Measurements from ENCODE around the gene TAPBPL.
"Not testable (repeated sequence)": the region's sequence is repeated elsewhere in the genome, so short reads cannot be mapped to it uniquely, and the experiment has no call there.

Gene TAPBPL, protein sequence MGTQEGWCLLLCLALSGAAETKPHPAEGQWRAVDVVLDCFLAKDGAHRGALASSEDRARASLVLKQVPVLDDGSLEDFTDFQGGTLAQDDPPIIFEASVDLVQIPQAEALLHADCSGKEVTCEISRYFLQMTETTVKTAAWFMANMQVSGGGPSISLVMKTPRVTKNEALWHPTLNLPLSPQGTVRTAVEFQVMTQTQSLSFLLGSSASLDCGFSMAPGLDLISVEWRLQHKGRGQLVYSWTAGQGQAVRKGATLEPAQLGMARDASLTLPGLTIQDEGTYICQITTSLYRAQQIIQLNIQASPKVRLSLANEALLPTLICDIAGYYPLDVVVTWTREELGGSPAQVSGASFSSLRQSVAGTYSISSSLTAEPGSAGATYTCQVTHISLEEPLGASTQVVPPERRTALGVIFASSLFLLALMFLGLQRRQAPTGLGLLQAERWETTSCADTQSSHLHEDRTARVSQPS
- 25.6 to 51.4 (median 38.4) reads per million in 4 donors for total RNA-seq

GRCh38 chr12:6451348-6452244 is at the start of gene TAPBPL:
TAPBPL (plus strand) TSS chr12:6452042; CDS start chr12:6452249, 207 bp downstream.
- DNase-seq = peak; percentile 75 to 88 (median 78)

GRCh38 chr12:6404390-6404789 is 47.5 kb upstream of the TAPBPL start:
- no peak for DNase-seq

DNA sequence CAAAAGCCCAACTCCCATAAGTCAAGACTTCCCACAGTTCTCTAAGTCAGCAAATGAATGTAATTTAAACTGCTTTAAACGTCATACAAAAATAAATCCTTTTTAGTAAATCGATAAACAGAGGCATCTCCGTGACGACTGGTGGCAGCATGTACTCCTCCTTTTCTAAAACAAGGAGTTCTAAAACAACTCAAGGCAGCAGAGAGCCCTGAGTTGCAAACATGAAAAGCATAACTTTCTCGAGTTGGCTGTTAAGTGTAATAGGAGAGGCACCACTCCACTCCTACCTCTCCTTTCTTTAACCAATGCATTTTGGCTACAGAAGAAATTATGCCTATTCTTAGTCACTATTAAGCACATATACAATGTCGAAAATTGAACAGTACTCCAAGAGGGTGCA is 45.9 kb upstream of the TAPBPL start:
- no peak for DNase-seq

GRCh38 chr12:6407236-6407954 is 44.4 kb upstream of the TAPBPL start:
- no peak for DNase-seq

GRCh38 chr12:6416596-6416995 is 35.2 kb upstream of the TAPBPL start:
- no peak for DNase-seq

GRCh38 chr12:6418796-6419195 is 33.0 kb upstream of the TAPBPL start:
- DNase-seq = no peak

GRCh38 chr12:6420364-6420763 is 31.5 kb upstream of the TAPBPL start:
- no peak for DNase-seq

- peak; percentile 53 to 89 (median 69) for DNase-seq
Observed at GRCh38 chr12:6423267-6424007, 28.4 kb upstream of the TAPBPL start.

DNA sequence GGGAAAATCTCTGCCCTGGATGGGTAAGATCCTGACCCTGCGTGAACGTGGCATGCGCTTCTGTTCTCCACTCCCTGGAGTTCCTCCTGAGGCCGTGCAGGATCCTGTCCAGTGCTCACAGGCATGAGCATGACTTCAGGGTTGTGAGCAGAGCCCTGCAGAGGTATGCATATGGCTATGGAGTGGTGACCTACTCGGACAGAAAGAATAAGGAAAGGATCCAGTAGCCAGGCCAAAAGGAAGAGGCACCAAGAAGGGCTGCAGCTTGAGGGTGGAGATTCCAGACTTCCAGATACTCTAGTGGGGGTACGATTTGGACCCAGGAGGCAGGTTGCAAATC is 27.9 kb upstream of the TAPBPL start:
- no peak for DNase-seq

DNA sequence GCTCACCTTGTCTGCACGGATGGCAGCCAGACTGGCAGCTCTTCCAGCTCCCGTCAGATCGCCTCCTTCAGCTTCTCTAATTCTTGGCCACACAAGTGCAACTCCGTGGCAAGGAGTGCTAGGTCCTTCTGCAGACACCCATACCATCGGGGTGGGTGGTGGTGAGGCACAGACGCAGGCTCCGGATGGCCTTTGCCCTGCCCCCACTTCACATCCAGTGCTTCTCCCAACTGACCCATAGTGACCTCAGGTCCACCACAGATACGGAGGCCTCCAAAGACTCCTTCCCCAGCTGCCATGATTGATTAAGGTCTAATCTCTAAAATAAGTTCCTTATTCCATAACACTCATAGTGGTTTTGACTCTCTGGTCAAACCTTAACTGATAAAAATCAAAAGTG is 27.0 kb upstream of the TAPBPL start:
- no peak for DNase-seq

DNA sequence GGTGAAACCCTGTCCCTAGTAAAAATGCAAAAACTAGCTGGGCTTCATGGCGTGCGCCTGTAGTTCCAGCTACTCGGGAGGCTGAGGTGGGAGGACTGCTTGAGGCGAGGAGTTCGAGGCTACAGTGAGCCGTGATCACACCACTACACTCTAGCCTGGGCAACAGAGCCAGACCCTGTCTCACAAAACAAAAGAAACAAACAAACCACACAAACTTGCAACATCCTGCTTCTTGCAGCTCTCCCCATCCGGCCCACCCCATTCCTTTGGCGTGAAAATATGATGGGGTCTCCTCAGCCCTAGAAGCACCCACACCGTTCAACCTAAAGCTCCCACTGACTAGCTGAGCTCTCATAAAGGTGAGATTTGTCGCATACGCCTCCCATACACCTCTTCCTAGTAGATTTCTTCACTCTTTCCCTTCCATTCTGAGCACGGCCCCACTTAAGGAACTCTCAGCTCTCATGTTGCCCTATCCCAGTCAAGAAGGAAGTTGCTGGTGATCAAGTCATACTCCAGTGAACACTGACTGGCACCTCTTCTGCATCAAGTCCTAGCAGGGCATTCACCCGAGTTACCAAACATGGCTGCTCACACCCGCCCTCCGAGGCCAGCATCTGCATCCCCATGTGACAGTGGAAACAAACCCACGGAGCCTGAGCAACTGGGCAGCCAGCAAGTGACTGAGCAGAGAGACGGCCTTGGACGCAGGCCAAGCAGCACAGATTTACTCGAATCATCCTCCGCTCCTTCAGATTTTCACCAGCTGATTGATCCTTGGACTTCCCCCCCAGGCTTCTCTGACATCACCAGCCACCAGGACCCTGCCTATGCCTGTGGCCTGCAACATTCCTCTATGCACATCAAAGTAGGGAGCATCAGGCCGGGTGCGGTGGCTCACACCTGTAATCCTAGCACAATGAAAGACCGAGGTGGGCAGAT is 26.0 kb upstream of the TAPBPL start:
- peak in 1 of 5 donors; percentile 44 for DNase-seq

DNA sequence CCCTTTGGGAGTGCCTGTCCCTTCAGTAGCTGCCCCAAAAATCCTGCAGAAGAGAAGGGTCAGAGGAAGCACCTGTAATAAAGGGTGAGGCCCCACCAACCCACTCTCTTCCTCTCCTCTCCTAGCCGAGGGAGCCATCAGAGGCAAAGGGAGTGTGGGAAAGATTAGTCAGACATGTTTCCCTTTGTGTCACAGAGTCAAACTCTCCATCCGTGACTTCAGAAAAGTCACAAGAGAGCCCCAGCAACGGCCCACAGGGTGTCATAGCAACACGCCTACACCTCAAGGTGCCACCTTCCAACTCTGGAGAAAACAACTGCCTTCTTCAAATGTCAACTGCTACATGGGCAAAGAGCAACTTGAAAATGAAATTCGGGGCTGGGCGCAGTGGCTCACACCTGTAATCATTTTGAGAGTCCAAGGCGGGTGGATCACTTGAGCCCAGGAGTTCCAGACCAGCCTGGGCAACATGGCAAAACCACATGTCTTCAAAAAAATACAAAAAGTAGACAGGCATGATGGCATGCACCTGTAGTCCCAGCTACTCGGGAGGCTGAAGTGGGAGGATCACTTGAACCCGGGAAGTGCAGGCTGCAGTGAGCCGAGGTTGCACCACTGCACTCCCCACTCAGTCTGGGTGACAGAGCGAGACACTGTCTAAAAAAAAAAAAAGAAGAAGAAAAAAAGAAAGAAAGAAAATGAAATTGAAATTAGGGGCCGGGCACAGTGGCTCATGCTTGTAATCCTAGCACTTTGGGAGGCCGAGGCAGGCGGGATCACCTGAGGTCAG is 24.8 kb upstream of the TAPBPL start:
- DNase-seq = peak; percentile 29 to 88 (median 71)

- not testable (repeated sequence) for DNase-seq
Observed at GRCh38 chr12:6427796-6428195, 24.0 kb upstream of the TAPBPL start.

GRCh38 chr12:6428326-6428725 is 23.5 kb upstream of the TAPBPL start:
- DNase-seq = no peak

- peak in 1 of 5 donors; percentile 66 for DNase-seq
Observed at GRCh38 chr12:6430124-6430989, 21.5 kb upstream of the TAPBPL start.

DNA sequence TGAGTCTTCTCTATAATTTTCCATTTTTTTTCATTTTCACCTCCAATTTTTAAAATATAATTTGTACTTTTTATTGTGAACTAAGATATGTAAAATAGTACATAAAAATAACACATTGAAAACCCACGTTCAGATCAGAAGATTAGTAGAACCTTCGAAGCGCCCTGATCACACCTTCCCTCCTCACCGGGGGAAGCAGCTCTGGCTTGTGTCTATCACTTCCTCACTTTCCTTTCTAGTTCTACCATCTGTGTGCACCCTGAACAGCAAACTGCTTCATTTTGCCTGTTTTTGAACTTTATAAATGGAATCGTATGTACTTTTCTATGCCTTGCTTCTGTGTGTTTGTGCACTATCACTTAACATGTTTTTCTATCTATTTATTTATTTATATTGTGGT is 18.9 kb upstream of the TAPBPL start:
- no peak for DNase-seq

GRCh38 chr12:6434205-6435140 is 17.4 kb upstream of the TAPBPL start:
- DNase-seq = peak in 1 of 5 donors; percentile 67

All from T-helper 1 cell (primary cell).